BJ (cell line): Measurements from ENCODE around the gene L3MBTL4. TPM values are rescaled to one million over a fixed set of nuclear protein-coding genes. Genes with fewer than 3 reads are reported as not detected.

Experiments used
- CTCF ChIA-PET: fragments of 350-600 bp; formaldehyde crosslinking; extraction: SDS; loops from one replicate; lab custom pipeline; 2021; ENCODE audit warnings: antibody characterized with exemption, inconsistent platforms; lab: Yijun Ruan, JAX
- POLR2A ChIA-PET: fragments of 300-600 bp; sonication (Branson Sonifier 250); formaldehyde crosslinking; extraction: SDS; loops from one replicate; lab custom pipeline; 2021; ENCODE audit warnings: antibody characterized with exemption; lab: Charles Lee
- DNase-seq: peaks from one replicate; pipeline ENCODE4 v3.0.0-alpha.2; 2011; ENCODE audit warnings: low read depth
- H3K27me3 ChIP-seq: 2 replicates; pipeline ENCODE4 v1.6.0; 2011; ENCODE audit warnings: low read length; ENCODE audit not compliant: control insufficient read depth, insufficient read depth
- H3K36me3 ChIP-seq: 2 replicates; pipeline ENCODE4 v1.5.1; 2011; ENCODE audit warnings: low read length; ENCODE audit not compliant: control insufficient read depth, insufficient read depth
- H3K4me3 ChIP-seq: 2 replicates; pipeline ENCODE4 v1.5.1; 2011; ENCODE audit warnings: low read depth, mild to moderate bottlenecking, control low read depth, low read length
- polyA plus RNA-seq: library from polyadenylated mRNA; depleted of rRNA; stranded (reverse); fragments of >200 nt; gene quantifications from 2 replicates; pipeline ENCODE4 v1.2.3, GENCODE V29; 2011
- TF ChIP-seq, protein P1 (sequence below): IDR thresholded peaks from 2 replicates; pipeline ENCODE4 v1.5.1; 2011; ENCODE audit warnings: low read depth, mild to moderate bottlenecking, control low read depth, inconsistent platforms, low read length, moderate library complexity; ENCODE audit not compliant: insufficient read depth

L3MBTL4 gene
- polyA plus RNA-seq, 1 experiment = not detected

- TF ChIP-seq, protein P1, sequence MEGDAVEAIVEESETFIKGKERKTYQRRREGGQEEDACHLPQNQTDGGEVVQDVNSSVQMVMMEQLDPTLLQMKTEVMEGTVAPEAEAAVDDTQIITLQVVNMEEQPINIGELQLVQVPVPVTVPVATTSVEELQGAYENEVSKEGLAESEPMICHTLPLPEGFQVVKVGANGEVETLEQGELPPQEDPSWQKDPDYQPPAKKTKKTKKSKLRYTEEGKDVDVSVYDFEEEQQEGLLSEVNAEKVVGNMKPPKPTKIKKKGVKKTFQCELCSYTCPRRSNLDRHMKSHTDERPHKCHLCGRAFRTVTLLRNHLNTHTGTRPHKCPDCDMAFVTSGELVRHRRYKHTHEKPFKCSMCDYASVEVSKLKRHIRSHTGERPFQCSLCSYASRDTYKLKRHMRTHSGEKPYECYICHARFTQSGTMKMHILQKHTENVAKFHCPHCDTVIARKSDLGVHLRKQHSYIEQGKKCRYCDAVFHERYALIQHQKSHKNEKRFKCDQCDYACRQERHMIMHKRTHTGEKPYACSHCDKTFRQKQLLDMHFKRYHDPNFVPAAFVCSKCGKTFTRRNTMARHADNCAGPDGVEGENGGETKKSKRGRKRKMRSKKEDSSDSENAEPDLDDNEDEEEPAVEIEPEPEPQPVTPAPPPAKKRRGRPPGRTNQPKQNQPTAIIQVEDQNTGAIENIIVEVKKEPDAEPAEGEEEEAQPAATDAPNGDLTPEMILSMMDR = no peak
- no peaks in the 10 kb centered on the region for H3K27me3 ChIP-seq
- ChIA-PET CTCF (no interaction called here), POLR2A (no interaction called here)
- no peaks in the 10 kb centered on the region for H3K36me3 ChIP-seq
- no peak for DNase-seq
- no peak overlapping the region for H3K4me3 ChIP-seq
Measured at GRCh38 chr18:5961828-5962150, 452.9 kb downstream of the L3MBTL4 start.

DNA sequence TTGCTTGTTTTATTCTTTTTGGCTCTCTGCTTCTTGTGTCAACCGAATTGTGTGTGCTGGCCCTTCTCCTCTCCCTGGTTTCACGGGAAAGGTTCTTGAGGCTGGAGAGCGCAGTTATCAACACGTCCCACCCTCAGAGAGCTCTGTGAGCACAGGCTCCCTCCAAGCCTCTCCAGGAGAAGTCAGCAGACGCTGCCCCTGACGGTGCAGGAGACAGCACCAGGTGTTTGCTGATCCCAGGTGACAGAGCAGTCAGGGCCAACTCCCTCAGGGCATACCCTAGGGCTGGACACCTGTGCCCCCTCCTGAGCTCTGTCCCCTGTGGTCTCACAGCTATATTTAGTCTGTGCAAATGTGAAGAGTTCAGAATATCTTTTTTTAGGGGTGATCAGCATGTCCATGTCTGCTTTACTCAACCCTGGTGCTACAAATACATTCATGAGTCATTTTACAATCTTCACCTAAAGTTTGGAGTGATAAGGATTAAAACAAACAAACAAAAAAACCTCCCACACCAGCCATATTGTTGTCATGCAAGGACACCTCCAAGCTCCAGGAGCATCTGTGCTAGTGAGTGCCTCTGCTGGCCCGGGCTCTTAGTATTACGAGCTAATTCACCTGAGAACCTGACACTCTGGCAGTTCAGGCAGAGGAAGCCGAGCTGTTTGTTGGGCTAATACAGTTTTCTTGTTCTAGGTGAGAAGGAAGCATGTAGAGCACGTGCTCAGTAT is 453.4 kb downstream of the L3MBTL4 start:
- ChIA-PET CTCF (no interaction called here), POLR2A (no interaction called here)
- H3K36me3 ChIP-seq = no peaks in the 10 kb centered on the region
- TF ChIP-seq, protein P1 = no peak
- no peak for DNase-seq
- no peak overlapping the region for H3K4me3 ChIP-seq
- no peaks in the 10 kb centered on the region for H3K27me3 ChIP-seq

DNA sequence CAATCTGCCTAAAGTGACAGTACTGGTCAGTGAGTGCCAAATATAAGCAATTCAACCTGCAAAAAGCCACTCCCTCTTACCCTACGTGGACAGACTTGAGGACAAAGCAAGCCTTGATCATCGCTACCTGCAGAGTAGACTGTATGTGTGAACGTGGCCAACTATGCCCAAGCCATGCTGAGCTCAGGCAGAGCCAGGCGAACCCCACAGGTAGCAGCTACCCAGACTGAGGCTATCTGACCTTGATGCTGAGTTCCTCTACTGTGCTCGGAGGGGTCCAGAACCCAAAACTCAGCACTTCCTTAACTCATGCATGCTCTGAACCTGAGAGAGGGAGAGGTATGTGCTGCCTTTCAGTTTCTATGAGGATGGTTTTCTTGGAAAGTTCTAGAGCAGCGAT is 455.9 kb downstream of the L3MBTL4 start:
- CTCF ChIA-PET = no interaction called here
- no peak for DNase-seq

GRCh38 chr18:5955861-5956260 is 458.9 kb downstream of the L3MBTL4 start:
- no peaks in the 10 kb centered on the region for H3K36me3 ChIP-seq
- no peak for DNase-seq
- ChIA-PET CTCF (no interaction called here), POLR2A (no interaction called here)
- TF ChIP-seq, protein P1 = no peak
- H3K27me3 ChIP-seq = no peaks in the 10 kb centered on the region
- H3K4me3 ChIP-seq = no peak overlapping the region

More for the DNA sequence above, 455.9 kb downstream of the L3MBTL4 start:
- Histone ChIP-seq H3K27me3 (no peaks in the 10 kb centered on the region), H3K4me3 (no peak overlapping the region), H3K36me3 (no peaks in the 10 kb centered on the region)
- TF ChIP-seq, protein P1 = no peak
- POLR2A ChIA-PET = no interaction called here

DNA sequence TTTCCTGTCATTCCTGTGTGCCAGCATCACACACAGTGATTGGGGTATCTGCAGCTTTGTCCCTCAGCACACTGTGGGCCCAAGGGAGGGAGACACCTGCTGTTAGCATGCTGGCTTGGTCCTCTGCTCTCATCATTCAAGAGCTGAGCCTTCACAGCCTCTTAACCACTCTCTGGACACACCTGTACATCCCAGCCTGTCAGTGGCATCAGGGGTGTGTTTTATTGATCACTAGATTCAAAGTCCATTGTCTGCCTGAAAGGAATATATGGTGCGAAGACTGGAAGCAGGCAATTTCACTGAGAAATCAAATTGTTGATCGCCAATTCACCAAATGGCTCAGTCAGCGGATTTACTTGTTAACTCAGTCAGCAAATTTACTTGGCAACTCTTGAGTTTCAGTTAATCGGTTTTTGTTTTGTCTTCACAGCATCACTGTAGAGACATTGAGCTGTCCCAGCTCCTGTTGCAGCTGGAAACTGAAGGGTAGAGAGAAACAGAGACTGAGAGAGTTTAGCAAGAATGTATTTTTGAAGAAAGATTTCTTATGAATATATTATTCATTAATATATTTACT is 463.1 kb downstream of the L3MBTL4 start:
- ChIA-PET CTCF (no interaction called here), POLR2A (no interaction called here)
- H3K27me3 ChIP-seq = no peaks in the 10 kb centered on the region

More for the DNA sequence above, 463.1 kb downstream of the L3MBTL4 start:
- TF ChIP-seq, protein P1 = no peak
- Histone ChIP-seq H3K4me3 (no peak overlapping the region), H3K36me3 (no peaks in the 10 kb centered on the region)
- no peak for DNase-seq
